Smooth muscle cell (in vitro differentiated cells): Measurements from ENCODE around the gene OTOP2. TPM values are rescaled to one million over a fixed set of nuclear protein-coding genes. Genes with fewer than 3 reads are reported as not detected.
"Not testable (repeated sequence)": the region's sequence is repeated elsewhere in the genome, so short reads cannot be mapped to it uniquely, and the experiment has no call there.

Experiments used
- DNase-seq: peaks from one replicate; lab custom pipeline; 2025; ENCODE audit not compliant: unreplicated experiment; lab: John Stamatoyannopoulos, UW
- H2AFZ ChIP-seq: fragments of 200-600 bp; sonication (generic); 2 replicates; pipeline ENCODE4 v1.6.0; 2016; ENCODE audit warnings: antibody characterized with exemption, low read depth, mild to moderate bottlenecking
- H3F3A ChIP-seq: fragments of 200-600 bp; sonication (generic); 2 replicates; pipeline ENCODE4 v1.6.0; 2017; ENCODE audit warnings: antibody characterized with exemption, low read depth
- H3K27ac ChIP-seq: fragments of 200-600 bp; sonication (generic); 2 replicates; pipeline ENCODE4 v1.5.1; 2016; ENCODE audit warnings: low read depth, mild to moderate bottlenecking
- H3K27me3 ChIP-seq: fragments of 200-600 bp; sonication (generic); 2 replicates; pipeline ENCODE4 v1.6.1; 2016; ENCODE audit warnings: low read depth, mild to moderate bottlenecking
- H3K36me3 ChIP-seq: fragments of 200-600 bp; sonication (generic); 2 replicates; pipeline ENCODE4 v1.5.1; 2016; ENCODE audit warnings: low read depth
- H3K4me1 ChIP-seq: fragments of 200-600 bp; sonication (generic); 2 replicates; pipeline ENCODE4 v1.5.1; 2016; ENCODE audit warnings: low read depth
- H3K4me2 ChIP-seq: fragments of 200-600 bp; sonication (generic); 2 replicates; pipeline ENCODE4 v1.6.0; 2016; ENCODE audit warnings: mild to moderate bottlenecking
- H3K4me3 ChIP-seq: fragments of 200-600 bp; sonication (generic); 2 replicates; pipeline ENCODE4 v1.5.1; 2016; ENCODE audit warnings: mild to moderate bottlenecking
- H3K79me2 ChIP-seq: fragments of 200-600 bp; sonication (generic); 2 replicates; pipeline ENCODE4 v1.6.0; 2016; ENCODE audit warnings: low read depth, mild to moderate bottlenecking
- H3K9ac ChIP-seq: fragments of 200-600 bp; sonication (generic); 2 replicates; pipeline ENCODE4 v1.6.0; 2016; ENCODE audit warnings: low read depth
- H3K9me3 ChIP-seq: fragments of 200-600 bp; sonication (generic); replicated peaks from 2 replicates; pipeline ENCODE4 v1.5.1; 2016; ENCODE audit warnings: low read depth
- H4K20me1 ChIP-seq: fragments of 200-600 bp; sonication (generic); 2 replicates; pipeline ENCODE4 v1.6.0; 2016; ENCODE audit warnings: low read depth
- CTCF ChIP-seq: fragments of 200-600 bp; sonication (generic); IDR thresholded peaks from 2 replicates; pipeline ENCODE4 v1.5.1; 2017; ENCODE audit warnings: borderline replicate concordance, mild to moderate bottlenecking, antibody characterized with exemption; ENCODE audit not compliant: insufficient read depth, poor library complexity, severe bottlenecking
- WGBS: methylation state at CpG from one replicate; pipeline ENCODE4 v1.1.7; 2016; ENCODE audit warnings: low lambda C conversion rate; 5-methylcytosine and 5-hydroxymethylcytosine counted together
- polyA plus RNA-seq: library from polyadenylated mRNA; unstranded; fragments of >200 nt; fragmentation: Nextera tagmentation; extraction: Ambion mirVana; gene quantifications from 2 replicates; pipeline ENCODE4 v1.2.1, GENCODE V29; 2016
- total RNA-seq: library from RNA; depleted of rRNA; stranded (reverse); fragments of >200 nt; gene quantifications from 2 replicates; pipeline ENCODE4 v1.2.3, GENCODE V29; 2014

Gene OTOP2
- total and polyA plus RNA-seq, 2 experiments from 2014 or later = not detected

GRCh38 chr17:74903034-74903433, 21.0 kb upstream of the OTOP2 start:
- TF ChIP-seq CTCF = no peak
- H3F3A ChIP-seq = no peaks in the 10 kb centered on the region
- H3K4me3 ChIP-seq = no peak overlapping the region
- H3K4me1 ChIP-seq = no peaks in the 10 kb centered on the region
- WGBS = 96% methylated on average over 9 of the region's 9 CpGs
- no peak for DNase-seq
- H3K9ac ChIP-seq = no peak overlapping the region
- H3K79me2 ChIP-seq = no peaks in the 10 kb centered on the region
- no peaks in the 10 kb centered on the region for H3K9me3 ChIP-seq
- no peaks in the 10 kb centered on the region for H3K36me3 ChIP-seq
- no peak overlapping the region for H2AFZ ChIP-seq
- H4K20me1 ChIP-seq = no peaks in the 10 kb centered on the region
- no peaks in the 10 kb centered on the region for H3K27me3 ChIP-seq
- H3K27ac ChIP-seq = no peak overlapping the region
- H3K4me2 ChIP-seq = no peak overlapping the region

- H3K4me1 ChIP-seq = no peaks in the 10 kb centered on the region
- no peaks in the 10 kb centered on the region for H3K27me3 ChIP-seq
- H3K36me3 ChIP-seq = no peaks in the 10 kb centered on the region
- no peak overlapping the region for H3K4me2 ChIP-seq
- 88% methylated on average over 6 of the region's 6 CpGs for WGBS
- H3K9me3 ChIP-seq = no peaks in the 10 kb centered on the region
- no peak overlapping the region for H3K27ac ChIP-seq
- no peak overlapping the region for H3K4me3 ChIP-seq
- TF ChIP-seq CTCF = no peak
- H3K79me2 ChIP-seq = no peaks in the 10 kb centered on the region
- no peaks in the 10 kb centered on the region for H3F3A ChIP-seq
- H3K9ac ChIP-seq = no peak overlapping the region
- DNase-seq = no peak
- no peak overlapping the region for H2AFZ ChIP-seq
- no peaks in the 10 kb centered on the region for H4K20me1 ChIP-seq
These were observed 20.4 kb upstream of the OTOP2 start for GRCh38 chr17:74903671-74904070.

GRCh38 chr17:74904687-74905409, 19.2 kb upstream of the OTOP2 start:
- TF ChIP-seq CTCF = no peak
- WGBS = 84% methylated on average over 7 of the region's 7 CpGs
- no peak overlapping the region for H3K27ac ChIP-seq

GRCh38 chr17:74906214-74906793, 17.8 kb upstream of the OTOP2 start:
- H3K9me3 ChIP-seq, H4K20me1 ChIP-seq, H3K9ac ChIP-seq, H3K27ac ChIP-seq, H3K4me3 ChIP-seq, H3F3A ChIP-seq, H3K4me1 ChIP-seq, H3K36me3 ChIP-seq, H2AFZ ChIP-seq, H3K27me3 ChIP-seq, DNase-seq, H3K79me2 ChIP-seq, H3K4me2 ChIP-seq: not testable (repeated sequence)
- 83% methylated on average over 6 of the region's 6 CpGs for WGBS

More at GRCh38 chr17:74904687-74905409, 19.2 kb upstream of the OTOP2 start:
- no peak overlapping the region for H2AFZ ChIP-seq
- no peaks in the 10 kb centered on the region for H3K9me3 ChIP-seq
- no peak for DNase-seq
- H3K9ac ChIP-seq = no peak overlapping the region
- H4K20me1 ChIP-seq = no peaks in the 10 kb centered on the region
- no peak overlapping the region for H3K4me2 ChIP-seq
- no peaks in the 10 kb centered on the region for H3K27me3 ChIP-seq
- H3K79me2 ChIP-seq = no peaks in the 10 kb centered on the region
- H3K4me1 ChIP-seq = no peaks in the 10 kb centered on the region
- H3K4me3 ChIP-seq = no peak overlapping the region
- no peaks in the 10 kb centered on the region for H3F3A ChIP-seq
- H3K36me3 ChIP-seq = no peaks in the 10 kb centered on the region
